NCI-H1417 (cell line): ENCODE results near the gene BORCS5.
A peak's percentile ranks its signal among the peaks of the same experiment; 100 is the strongest.
"Not testable (repeated sequence)": the region's sequence is repeated elsewhere in the genome, so short reads cannot be mapped to it uniquely, and the experiment has no call there.

ENCODE experiments used
- DNase-seq, 3 experiments: peaks; one replicate each; lab custom pipeline; 2025; lab: John Stamatoyannopoulos, UW

Gene BORCS5

DNA sequence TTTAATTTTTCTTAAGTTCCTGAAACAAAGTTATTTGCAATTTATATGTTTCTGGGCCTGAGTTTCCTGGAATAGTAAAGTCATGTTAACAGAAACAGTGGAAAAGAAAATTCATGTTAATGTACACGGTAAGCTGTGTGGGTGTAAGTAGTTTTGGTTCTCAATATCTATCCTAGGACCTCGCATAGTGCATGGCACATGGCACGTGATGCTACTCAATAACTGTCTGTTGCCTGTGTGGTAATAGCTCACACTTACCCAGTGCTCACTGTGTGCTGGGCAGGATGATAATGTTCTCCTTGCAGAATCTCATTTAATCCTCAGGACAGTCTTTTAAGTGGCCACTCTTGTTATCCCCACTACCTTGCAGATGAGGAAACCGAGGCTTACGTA lies 105.0 kb downstream of the BORCS5 start:
- no peak for DNase-seq

DNA sequence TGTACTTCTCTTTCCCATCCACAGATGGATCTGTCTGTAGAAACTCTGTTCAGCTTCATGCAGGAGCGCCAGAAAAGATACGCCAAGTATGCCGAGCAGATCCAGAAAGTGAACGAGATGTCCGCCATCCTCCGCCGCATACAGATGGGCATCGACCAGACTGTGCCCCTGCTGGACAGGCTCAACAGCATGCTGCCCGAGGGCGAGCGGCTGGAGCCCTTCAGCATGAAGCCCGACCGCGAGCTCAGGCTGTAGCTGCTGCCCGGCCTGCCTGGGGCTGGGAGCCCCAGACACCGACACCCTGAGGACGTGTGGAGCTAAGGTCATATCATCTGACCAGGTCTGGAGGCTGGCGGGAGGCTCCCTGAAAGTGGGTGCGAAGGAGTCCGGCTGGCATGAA lies 108.6 kb downstream of the BORCS5 start:
- no peak for DNase-seq

DNA sequence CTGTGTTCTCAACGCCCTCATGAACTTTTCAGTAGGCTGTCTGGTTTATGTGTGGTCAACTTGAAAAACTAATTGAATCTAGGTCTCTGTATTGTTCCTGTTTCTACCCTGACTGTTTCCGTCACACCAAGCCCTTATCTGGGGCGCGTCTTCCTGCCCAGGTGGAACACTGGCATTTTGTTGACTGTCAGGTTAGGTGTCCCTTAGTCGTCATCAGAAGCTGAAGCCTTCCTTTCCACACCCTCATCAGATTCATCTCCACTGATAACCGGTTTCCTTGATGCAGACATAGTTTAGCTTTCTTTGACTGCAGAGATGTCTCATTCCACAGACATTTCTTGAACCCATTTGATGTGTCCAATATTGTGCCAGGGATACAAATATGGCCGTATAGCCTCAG lies 109.3 kb downstream of the BORCS5 start:
- DNase-seq: no peak

GRCh38 chr12:12467264-12467663 lies 110.4 kb downstream of the BORCS5 start:
- peak in 2 of 3 experiments; percentile 9 to 39 for DNase-seq

- DNase-seq: peak in 1 of 3 experiments; percentile 13
These were observed 110.9 kb downstream of the BORCS5 start for GRCh38 chr12:12467688-12468261.

GRCh38 chr12:12468575-12468974 lies 111.7 kb downstream of the BORCS5 start:
- no peak for DNase-seq

DNA sequence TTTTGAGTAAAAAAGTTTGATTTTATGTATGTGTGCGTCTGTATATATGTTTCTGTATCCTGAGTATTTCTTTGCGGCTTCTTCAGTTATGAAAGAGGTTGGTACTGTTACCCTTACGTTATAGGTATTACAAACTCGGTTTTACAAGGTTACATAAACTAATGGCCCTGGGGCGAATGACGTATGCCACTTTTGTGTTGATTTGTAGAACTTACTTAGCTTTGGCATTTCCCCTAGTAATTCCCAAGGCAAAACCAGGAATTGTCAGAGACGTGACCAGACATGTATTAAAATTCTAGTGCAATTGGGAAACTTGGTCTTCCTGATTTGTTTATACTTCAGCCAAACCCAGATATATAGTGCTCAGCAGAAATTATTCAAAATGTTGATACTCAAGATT lies 112.5 kb downstream of the BORCS5 start:
- no peak for DNase-seq

DNA sequence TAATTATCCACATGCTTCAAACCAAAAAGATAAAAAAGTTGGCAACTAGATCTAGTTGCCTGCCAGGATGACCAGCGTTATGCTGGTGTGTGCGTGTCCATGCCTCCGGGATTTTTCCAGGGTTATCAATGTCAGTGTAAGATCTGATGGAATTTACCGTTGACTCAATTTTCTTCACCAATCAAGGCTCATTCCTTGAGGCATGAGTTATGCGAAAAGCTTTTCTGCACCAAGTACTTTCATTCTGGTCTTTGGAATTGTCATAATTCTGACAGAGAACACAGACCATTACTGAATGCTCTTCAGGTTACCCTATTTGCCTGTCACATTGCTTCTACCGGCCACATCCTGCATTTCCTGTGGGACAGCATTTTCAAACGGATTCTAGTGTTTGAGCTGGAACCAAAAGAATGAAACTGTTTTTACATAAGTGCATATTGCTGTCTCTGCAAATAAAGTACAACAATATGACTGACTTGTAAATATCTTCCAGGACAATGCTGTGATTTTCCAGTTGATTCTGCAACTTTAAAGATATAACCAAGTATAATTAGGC lies 114.0 kb downstream of the BORCS5 start:
- no peak for DNase-seq

GRCh38 chr12:12471982-12472961 lies 115.4 kb downstream of the BORCS5 start:
- DNase-seq: not testable (repeated sequence)

- no peak for DNase-seq
These were observed 116.3 kb downstream of the BORCS5 start for GRCh38 chr12:12473223-12473622.

- DNase-seq: no peak
These were observed 117.6 kb downstream of the BORCS5 start for GRCh38 chr12:12474471-12474928.

GRCh38 chr12:12474931-12475795 lies 118.3 kb downstream of the BORCS5 start:
- no peak for DNase-seq

DNA sequence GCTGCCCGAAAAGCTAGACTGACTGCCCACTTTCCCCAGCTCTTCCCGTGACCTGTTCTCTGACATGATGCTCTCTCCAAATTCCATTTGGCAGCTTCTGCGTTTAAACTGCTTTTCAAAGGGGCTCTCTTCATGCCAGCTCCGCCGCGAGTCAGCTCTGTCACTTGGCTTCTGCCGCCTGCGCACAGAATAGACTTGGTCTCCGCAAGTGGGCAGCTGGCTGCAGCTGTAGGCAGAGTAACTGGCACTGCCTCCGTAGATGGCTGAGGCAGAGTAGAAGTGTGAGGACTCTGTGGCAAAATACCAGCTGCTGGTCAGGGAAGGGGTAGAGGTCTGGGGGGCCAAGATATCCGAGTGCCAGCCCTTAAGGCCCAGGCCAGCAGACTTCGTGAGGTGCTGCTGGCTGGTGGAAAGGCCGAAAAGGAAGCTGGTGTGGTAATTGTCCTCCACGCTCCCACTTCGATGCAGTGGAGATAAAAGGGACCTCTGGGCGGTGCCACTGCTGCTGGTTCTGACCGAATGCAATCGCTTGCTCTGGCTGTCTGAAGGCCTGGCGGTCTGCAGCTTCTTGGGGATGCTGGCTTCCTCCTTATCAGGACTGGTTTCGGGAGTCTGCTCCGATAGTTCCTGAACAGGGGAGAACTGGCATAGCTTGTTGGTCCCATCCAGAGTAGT lies 120.1 kb downstream of the BORCS5 start:
- DNase-seq: no peak

- no peak for DNase-seq
These were observed 120.6 kb downstream of the BORCS5 start for GRCh38 chr12:12477532-12477890.

- DNase-seq: no peak
These were observed 123.2 kb downstream of the BORCS5 start for GRCh38 chr12:12480074-12480473.

- DNase-seq: no peak
These were observed 124.8 kb downstream of the BORCS5 start for GRCh38 chr12:12481631-12482030.

DNA sequence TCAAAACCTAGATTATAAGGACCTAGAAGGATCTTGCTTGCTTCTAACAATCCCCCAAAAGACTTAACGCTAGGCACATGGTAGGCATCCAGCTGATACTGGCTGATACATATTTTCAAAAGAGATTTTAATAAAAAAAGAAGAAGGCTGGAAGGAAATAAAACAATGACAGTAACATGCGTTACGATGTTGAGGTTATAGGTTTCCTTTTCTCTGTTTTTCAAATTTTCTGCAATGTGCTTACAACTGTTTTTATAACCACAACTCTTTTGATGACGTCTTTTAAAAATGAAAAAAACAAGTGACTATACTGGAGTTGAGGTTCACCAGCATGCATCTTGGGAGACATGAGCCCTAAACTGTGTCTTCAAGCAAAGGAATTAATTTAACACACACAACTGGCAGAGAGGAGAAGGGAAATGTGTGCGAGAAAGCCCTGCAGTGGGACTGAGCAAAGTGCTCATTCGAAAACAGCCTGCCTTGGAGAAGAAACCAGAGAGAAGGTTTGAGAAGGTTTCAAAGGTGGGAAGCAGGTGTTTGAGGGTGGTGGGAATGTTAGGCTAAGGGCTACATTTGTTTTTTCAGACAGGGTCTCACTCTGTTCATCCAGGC lies 125.4 kb downstream of the BORCS5 start:
- DNase-seq: no peak

DNA sequence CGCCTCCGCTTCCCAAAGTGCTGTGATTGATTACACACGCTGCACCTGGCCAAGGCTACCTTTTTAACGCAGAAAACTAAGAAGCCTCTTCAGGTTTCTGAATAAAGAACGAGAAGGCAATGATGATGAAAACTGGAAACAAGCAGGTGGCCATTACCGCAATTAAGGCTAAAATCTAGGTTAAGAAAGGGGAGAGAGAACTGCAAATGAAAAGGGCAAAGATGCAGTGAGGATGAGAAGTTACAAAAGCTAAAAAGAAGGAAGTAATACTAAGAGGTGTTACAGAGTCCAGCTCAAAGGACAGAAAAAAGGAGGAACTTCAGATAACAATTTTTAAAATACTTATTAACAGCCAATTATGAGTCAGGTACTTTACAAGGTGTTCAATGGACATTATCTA lies 126.1 kb downstream of the BORCS5 start:
- DNase-seq: peak in 2 of 3 experiments; percentile 22 to 53

- DNase-seq: no peak
These were observed 126.6 kb downstream of the BORCS5 start for GRCh38 chr12:12483438-12483837.

DNA sequence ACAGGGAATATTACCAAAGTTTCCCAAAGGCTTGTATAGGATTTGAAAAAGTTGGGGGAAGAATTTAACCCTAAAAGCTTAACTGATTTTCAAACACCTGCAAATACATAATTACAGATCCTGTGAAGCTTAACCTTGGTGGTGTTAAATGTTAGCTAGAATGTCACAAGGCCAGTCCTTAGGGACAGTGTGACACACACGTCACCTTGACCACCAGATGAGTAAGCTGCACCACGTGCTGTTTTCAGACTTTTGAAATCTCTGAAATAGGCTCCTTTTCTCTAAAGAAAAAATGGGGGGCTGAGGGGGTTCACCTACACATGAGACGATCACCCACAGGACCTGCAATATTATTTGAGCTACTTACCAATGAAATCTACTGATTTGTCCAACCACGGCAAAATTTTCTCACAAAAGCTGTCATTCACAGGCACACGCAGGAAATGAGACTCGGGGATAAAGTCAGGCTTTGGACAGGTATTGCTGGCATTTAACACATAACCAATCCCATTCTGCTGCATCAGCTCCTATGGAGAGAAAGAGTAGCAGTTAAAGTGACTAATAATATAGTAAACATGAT lies 129.9 kb downstream of the BORCS5 start:
- no peak for DNase-seq

GRCh38 chr12:12487490-12487889 lies 130.6 kb downstream of the BORCS5 start:
- DNase-seq: no peak
